HUES48 (cell line): ENCODE data around the gene TMPRSS6.

Experiments used
- H3K27ac ChIP-seq: one replicate; pipeline ENCODE4 v1.7.0; 2013; ENCODE audit warnings: low read depth, low read length, inconsistent platforms
- H3K27me3 ChIP-seq: 2 replicates; pipeline ENCODE4 v1.6.1; 2013; ENCODE audit warnings: mild to moderate bottlenecking, low read length; ENCODE audit not compliant: control insufficient read depth, insufficient read depth
- H3K36me3 ChIP-seq: 2 replicates; pipeline ENCODE4 v1.6.1; 2013; ENCODE audit warnings: low read length; ENCODE audit not compliant: control insufficient read depth, insufficient read depth
- H3K4me1 ChIP-seq: 2 replicates; pipeline ENCODE4 v1.6.1; 2013; ENCODE audit warnings: mild to moderate bottlenecking, low read length; ENCODE audit not compliant: control insufficient read depth, insufficient read depth
- H3K4me3 ChIP-seq: 2 replicates; pipeline ENCODE4 v1.5.1; 2013; ENCODE audit warnings: mild to moderate bottlenecking, low read depth, low read length
- H3K9ac ChIP-seq: 2 replicates; pipeline ENCODE4 v1.6.1; 2013; ENCODE audit warnings: mild to moderate bottlenecking, low read depth, low read length, moderate library complexity
- H3K9me3 ChIP-seq: 2 replicates; pipeline ENCODE4 v1.6.1; 2013; ENCODE audit warnings: low read length; ENCODE audit not compliant: control insufficient read depth, insufficient read depth

Gene TMPRSS6

DNA sequence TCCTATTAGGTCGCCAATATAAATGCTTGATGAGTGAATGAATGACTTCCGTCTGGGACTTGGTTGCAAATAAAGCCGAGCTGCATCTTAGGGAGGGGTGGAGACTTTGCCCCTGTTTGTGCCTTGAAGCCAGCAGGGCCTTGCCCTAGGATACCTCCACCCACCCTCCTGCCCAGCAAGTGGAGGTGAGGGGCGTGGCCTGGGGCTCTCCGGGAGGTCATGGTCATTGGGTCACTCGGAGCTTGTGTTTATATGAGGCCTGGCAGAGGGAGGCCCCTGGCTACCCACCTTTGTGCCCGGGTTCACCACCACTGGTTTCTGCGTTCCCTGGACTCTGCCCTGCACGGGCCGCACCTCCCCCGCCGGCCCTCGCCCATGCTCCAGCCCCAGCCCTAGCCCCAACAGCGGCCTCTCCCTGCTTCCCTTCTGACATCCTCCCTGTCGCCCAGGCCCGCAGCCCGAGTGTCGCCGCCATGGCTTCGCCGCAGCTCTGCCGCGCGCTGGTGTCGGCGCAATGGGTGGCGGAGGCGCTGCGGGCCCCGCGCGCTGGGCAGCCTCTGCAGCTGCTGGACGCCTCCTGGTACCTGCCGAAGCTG lies 85.7 kb downstream of the TMPRSS6 start:
- Histone ChIP-seq H3K36me3 (peaks cover 37% of the 10 kb centered on the region), H3K4me1 (peaks cover 12% of the 10 kb centered on the region; the same call in 1 of the 2 replicates), H3K27ac (no peak overlapping the region), H3K27me3 (no peaks in the 10 kb centered on the region), H3K4me3 (no peak overlapping the region), H3K9ac (no peak overlapping the region), H3K9me3 (no peaks in the 10 kb centered on the region)

DNA sequence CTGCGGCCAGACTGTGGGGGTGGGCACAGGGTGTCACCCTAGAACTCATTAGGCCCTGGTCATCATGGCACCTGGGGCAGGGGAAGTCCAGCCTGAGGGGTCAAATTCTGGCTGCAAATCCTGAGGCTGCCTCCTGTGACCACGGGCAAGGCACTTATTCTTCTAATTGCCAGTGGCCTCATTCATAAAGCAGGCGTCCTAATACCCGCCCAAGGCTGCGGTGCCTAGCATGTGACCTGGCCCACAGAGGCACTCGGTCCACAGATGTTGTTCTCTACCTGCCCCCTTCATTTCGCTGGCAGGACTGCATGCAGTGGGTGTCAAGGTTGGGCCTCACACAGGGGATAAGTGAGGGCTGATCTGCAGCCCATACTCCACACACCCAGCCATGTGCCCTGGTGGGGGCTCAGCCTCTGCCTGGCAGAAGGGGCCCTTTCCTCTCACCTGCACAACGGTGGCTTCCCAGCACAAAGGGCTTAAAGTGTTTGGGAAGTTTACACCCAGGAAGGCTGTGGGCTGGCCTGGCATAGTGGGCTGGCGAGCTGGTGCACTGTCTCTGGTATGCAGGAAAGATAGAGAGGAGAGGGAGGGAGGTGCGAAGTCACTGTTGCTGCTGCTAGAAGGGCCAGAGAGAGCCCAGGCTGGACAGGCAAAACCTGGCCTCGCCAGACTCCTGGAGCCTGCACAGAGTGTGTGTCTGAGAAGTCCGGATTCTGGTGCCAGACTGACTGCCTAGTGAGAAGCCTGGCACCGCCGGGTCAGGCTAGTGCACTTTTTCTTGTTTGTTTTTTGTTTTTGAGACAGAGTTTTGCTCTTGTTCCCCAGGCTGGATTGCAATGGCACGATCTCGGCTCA lies 86.8 kb downstream of the TMPRSS6 start:
- H3K9me3 ChIP-seq = no peaks in the 10 kb centered on the region
- H3K4me1 ChIP-seq = peaks cover 17% of the 10 kb centered on the region; the same call in 1 of the 2 replicates
- H3K4me3 ChIP-seq = no peak overlapping the region
- H3K27me3 ChIP-seq = no peaks in the 10 kb centered on the region
- peaks cover 35% of the 10 kb centered on the region for H3K36me3 ChIP-seq
- H3K27ac ChIP-seq = no peak overlapping the region
- H3K9ac ChIP-seq = no peak overlapping the region

DNA sequence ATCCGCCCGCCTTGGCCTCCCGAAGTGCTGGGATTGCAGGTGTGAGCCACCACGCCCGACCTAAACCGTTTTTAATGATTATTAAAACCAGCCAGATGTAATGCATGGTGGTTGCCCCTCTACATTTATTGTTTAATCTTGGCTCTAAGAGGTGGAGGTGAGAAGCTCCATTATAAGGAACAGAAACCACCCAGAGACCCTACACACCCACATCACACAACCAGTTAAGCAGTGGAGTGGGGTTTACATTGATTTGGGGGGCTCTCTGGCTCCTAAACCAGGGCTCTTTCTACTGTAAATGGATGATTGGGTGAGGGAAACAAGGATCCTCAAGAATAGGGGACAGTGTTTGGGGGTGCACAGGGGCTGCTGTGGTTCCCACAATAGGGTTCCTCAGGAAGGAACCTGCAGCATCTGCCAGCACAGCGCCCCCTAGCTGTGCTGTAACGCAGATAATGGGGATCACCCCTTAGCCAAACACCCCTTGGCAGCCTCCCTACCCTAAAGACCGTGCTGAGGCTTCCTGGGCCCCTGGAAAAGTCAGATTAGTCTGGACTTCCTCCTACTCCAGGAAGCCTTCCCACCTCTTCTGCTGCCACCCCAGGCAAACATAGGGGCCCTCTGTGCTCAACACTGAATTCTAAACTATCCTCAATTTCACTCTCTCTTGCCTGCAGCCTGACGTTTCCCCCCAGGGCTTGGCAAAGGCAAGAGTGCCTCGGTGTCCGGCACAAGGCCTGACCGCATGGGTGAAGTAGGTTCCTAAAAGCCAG lies 87.6 kb downstream of the TMPRSS6 start:
- Histone ChIP-seq H3K9me3 (no peaks in the 10 kb centered on the region), H3K27ac (no peak overlapping the region), H3K4me1 (peaks cover 10% of the 10 kb centered on the region; the same call in 1 of the 2 replicates), H3K9ac (no peak overlapping the region), H3K36me3 (peaks cover 38% of the 10 kb centered on the region), H3K4me3 (no peak overlapping the region), H3K27me3 (no peaks in the 10 kb centered on the region)

DNA sequence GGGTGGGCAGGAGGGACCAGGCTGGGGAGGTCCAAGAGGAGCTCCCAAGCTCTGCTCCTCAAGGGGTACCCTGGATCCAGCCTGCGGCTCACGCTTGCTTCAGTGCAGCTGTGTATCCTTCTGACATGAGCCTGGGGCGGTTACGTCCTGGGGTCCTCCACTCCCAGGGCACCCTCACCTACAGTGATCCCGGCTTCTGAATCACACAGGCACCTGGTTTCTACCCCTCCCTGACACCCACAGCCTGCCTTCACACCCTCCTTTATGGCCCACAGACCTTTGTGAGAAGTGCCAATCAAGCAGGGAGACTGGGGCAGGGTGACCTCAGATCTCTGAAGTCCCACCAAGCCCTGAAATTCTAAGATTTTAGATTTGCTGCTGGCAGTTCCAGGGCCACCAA lies 88.5 kb downstream of the TMPRSS6 start:
- no peaks in the 10 kb centered on the region for H3K27me3 ChIP-seq
- H3K27ac ChIP-seq = no peak overlapping the region
- no peak overlapping the region for H3K4me3 ChIP-seq
- H3K9ac ChIP-seq = no peak overlapping the region
- peaks cover 10% of the 10 kb centered on the region; the same call in 1 of the 2 replicates for H3K4me1 ChIP-seq
- peaks cover 38% of the 10 kb centered on the region for H3K36me3 ChIP-seq
- H3K9me3 ChIP-seq = no peaks in the 10 kb centered on the region

DNA sequence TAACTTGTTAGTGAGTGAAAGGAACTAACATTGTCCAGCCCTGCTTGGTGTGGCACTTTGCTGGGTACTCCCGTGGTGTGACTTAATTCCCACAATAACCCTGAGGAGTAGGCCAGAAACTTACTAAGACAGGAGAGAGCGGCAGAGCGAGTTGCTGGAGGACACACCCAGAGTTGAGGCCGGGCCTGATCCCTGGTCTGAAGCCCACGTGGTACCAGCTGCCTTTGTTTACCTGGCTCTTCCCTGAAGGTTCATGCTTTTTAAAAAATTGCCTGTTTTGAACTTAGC lies 89.4 kb downstream of the TMPRSS6 start:
- Histone ChIP-seq H3K9me3 (no peaks in the 10 kb centered on the region), H3K9ac (peak overlapping the region; percentile 39), H3K36me3 (peaks cover 29% of the 10 kb centered on the region), H3K27me3 (no peaks in the 10 kb centered on the region), H3K27ac (peak overlapping the region; percentile 50), H3K4me1 (peaks cover 10% of the 10 kb centered on the region; the same call in 1 of the 2 replicates), H3K4me3 (peak overlapping the region; percentile 95)

DNA sequence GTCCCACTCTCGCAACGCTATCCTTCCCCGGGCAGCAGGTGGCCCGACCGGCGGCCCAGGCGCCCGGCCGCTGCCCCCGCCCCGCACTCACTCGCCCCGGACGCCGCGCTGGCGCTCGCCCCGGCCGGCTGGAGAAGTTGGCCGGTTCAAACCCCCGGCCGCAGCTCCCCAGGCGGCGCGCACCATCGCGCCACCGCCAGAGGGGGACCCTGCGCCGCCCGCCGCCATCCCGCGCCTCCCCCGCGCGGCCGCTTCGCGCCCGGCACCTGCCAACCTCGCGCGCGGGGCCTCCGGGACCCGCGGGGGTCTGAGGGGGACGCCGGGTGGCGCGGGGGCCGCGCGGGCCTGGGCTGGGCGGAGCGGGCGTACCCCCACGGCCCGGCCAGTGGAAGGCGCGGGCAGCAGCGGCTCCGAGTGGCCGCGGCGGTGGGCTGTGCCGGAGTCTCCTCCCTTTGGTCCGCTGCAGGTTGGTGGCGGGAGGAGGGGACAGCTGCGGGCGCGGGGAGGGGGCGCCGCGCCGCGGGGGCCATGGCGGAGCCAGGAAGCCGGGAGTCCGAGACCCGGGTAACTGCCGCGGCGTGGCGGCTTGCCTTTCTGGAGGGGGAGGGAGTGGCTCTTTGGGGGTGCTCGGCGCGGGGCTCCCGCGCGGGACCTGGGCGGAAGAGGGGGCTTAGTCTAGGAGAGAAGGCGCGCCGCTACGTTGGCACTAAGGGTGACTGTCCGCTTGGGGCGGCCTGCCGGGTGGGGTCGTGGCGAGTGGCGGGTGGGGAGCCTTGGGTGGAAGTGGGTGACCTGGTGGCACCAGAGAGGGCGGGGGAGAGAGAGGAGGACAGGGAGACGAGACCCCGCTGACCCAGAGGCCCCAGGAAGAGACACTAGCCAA lies 90.0 kb downstream of the TMPRSS6 start, which contains the start of the genes MPST and TST:
Gene MPST, plus strand, starts transcription at position 434 of the 883 bp plus-strand sequence. Its CDS starts 95 bp downstream, at position 529.
Gene TST, minus strand, starts transcription at position 139 of the 883 bp plus-strand sequence. CDS start 715 bp downstream, outside the sequence.
- peak within 1 kb of the TSS; percentile 73 for H3K27ac ChIP-seq

DNA sequence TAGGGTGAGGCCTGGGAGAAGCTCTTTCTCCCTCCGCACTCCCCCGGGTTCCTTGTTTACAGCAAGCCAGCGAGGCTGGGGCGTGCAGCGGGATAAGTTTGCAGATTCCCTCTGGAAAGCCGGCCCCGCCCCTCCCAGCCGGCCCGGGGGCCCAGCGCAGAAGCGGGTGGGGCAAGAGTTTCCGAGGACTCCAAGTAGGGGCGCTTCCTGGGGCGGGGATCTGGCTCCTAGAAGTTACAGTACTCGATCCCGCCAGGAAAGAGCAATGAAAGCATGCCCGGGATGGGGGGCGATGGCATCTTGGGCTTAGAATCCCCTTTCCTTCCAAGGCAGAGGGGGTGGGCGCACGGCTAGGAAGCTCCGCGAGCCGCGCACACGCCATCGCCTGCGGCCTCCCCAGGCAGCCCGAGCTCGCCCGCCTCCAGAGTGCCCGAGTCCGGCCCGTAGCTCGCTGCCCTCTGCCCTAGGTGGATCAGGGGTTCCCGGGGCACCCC lies 90.7 kb downstream of the TMPRSS6 start:
- Histone ChIP-seq H3K36me3 (peaks cover 19% of the 10 kb centered on the region), H3K9ac (peak overlapping the region; percentile 81; the same call in 1 of the 2 replicates), H3K4me3 (peak overlapping the region; percentile 95), H3K27ac (peak overlapping the region; percentile 73), H3K27me3 (no peaks in the 10 kb centered on the region), H3K4me1 (peaks cover 10% of the 10 kb centered on the region; the same call in 1 of the 2 replicates), H3K9me3 (no peaks in the 10 kb centered on the region)

More for the DNA sequence above, 90.0 kb downstream of the TMPRSS6 start, which contains the start of the genes MPST and TST:
- Histone ChIP-seq H3K9ac (peak within 1 kb of the TSS; percentile 81), H3K4me1 (peaks cover 10% of the 10 kb centered on the region; the same call in 1 of the 2 replicates), H3K9me3 (no peaks in the 10 kb centered on the region), H3K27me3 (no peaks in the 10 kb centered on the region), H3K36me3 (peaks cover 23% of the 10 kb centered on the region), H3K4me3 (peak within 1 kb of the TSS; percentile 95)

DNA sequence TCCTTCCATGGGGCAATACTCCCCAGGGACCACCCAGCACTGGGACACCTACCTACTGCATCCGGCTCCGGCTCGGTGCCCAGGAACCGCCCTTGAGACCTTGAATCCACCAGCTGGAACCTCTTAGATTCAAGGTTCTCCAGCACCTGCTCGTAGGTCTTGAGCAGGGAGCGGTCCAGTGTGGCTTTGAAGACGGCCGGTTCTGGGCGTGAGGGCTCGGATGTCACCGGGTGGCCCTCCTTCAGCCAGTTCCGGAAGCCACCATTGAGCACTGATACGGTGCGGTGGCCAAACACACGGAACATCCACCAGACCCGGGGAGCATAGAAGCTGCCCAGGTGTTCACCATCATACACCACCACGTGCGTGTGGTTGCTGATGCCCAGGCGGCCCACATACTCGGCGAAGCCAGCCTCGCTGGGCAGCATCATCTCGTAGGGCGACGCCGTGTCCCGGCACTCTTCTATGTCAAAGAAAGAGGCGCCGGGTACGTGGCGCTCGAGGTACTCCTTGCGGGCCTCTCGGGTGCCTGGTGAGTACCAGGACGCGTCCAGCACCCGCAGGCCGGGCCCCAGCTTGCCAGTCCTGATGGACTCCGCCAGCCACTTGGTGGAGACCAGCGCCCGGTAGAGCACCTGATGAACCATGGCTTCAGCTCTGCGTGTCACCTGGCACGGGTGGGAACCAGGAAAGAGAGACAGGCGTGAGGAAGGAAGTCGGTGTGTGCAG lies 91.3 kb downstream of the TMPRSS6 start:
- peaks cover 10% of the 10 kb centered on the region; the same call in 1 of the 2 replicates for H3K4me1 ChIP-seq
- no peaks in the 10 kb centered on the region for H3K9me3 ChIP-seq
- peak overlapping the region; percentile 95 for H3K4me3 ChIP-seq
- no peak overlapping the region for H3K27ac ChIP-seq
- no peaks in the 10 kb centered on the region for H3K27me3 ChIP-seq
- peaks cover 19% of the 10 kb centered on the region for H3K36me3 ChIP-seq
- H3K9ac ChIP-seq = no peak overlapping the region

DNA sequence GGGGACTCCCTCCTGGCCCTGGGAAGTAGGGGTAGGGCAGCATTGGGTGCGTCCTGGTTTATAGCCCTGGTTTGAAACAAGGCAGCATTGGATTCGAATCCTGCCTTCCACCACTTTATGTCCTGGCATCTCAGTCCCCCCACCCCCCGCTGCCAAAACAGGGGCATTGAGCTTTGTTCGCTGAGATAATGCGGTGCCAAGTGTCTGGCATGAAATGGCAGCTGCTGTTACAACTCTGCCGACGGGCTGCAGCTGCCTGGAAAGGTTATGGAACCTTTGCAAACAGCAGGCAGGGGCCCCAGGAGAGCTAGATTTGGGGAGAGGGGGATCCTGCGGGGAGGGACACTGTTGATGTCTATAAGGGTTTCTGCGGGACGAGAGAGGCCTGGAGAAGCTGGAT lies 92.2 kb downstream of the TMPRSS6 start:
- Histone ChIP-seq H3K36me3 (peaks cover 19% of the 10 kb centered on the region), H3K4me3 (no peak overlapping the region), H3K9ac (no peak overlapping the region), H3K27me3 (no peaks in the 10 kb centered on the region), H3K4me1 (peaks cover 10% of the 10 kb centered on the region; the same call in 1 of the 2 replicates), H3K9me3 (no peaks in the 10 kb centered on the region), H3K27ac (no peak overlapping the region)
